HG02759 (cell line): ENCODE measurements around the gene IQCF2.
"Not testable (repeated sequence)": the region's sequence is repeated elsewhere in the genome, so short reads cannot be mapped to it uniquely, and the experiment has no call there.

Experiments
- ATAC-seq: cut with Tn5 transposase; IDR thresholded peaks from one replicate; pipeline ENCODE4 v1.9.1; 2021; ENCODE audit warnings: mild to moderate bottlenecking, moderate library complexity; ENCODE audit not compliant: unreplicated experiment

Gene IQCF2

GRCh38 chr3:51875501-51875900, 14.1 kb downstream of the IQCF2 start, which contains the start of gene IQCF5:
Gene IQCF5 (minus strand): TSS chr3:51875601. CDS start chr3:51875531, 70 bp downstream.
- ATAC-seq, result no peak

DNA sequence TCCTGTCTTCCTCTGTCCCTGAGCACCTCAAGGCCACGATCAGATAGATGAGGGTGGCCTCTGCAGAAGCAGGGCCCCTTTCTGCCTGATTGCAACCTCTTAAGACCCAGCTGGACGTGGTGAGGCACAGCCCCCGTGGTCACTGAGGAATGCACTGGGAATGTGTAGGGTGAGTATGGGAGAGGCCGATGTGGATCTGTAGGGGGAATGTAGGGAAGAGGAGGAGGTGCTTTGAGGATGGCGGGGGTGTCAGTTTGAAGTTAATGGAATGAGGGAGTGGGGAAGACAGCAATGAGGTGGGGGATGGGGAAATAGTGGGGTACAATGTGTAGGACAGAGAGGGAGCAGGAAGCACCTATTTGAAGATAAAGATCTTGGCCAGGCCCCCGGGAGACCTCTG, 14.8 kb downstream of the IQCF2 start:
- ATAC-seq, result no peak

GRCh38 chr3:51879937-51880336, 18.5 kb downstream of the IQCF2 start:
- ATAC-seq, result no peak

GRCh38 chr3:51886447-51886846, 25.0 kb downstream of the IQCF2 start:
- ATAC-seq, result no peak

DNA sequence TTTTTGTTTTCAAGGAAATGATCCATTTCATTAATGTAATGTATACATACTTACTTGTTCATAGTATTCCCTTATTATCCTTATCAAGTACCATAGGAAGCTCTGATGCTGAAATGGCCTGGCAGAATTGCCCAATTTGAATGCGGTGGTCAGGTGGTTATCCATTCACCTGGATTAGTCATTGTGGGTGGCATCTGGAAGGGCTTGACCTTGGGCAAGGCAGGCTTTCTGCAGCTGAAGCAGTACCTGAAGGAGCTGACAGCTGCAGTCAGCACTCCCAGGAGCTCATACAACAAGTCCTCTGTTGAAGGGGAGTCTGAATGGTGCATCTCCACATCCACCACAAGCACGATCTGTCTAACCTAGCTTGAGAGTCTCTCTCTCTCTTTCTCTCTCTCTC, 26.2 kb downstream of the IQCF2 start:
- no peak for ATAC-seq

GRCh38 chr3:51888463-51889105, 27.2 kb downstream of the IQCF2 start:
- no peak for ATAC-seq

DNA sequence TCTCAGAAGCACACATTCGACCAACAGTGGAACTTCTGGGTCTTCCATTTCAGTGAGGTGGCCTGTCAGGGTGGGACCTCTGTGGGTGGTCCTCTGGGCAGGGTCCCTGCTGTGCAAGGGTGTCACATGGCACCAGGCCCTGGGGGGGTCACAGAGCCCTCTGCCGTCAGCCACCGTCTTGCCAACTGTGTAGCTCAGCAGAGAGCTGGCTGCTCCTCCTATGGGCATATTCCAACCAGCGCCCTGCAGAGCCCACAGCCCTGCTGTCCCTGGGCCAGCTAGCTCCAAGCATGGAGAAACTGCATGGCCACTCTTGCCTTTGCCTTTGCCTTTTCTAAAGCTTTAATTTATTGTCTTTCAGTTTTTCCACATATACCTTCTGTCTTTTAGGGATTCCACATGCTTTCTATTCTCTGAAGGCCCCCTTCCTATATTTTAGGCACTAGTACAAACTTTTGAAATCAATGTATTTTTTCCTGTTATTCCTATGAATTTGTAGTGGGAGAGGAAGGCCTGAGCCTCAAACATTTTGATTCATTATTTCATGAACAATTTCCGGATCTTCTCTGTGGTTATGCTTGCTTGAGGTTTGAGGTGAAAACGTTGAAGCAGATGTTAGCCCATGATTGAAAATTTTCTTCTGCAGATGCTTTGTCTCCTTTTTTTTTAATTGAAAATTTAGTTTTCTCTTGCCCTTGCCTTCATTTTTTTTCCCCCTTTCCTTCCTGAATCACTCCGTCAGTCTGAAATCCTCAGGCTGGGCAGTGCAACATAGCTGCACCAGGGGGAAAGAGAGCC, 30.0 kb downstream of the IQCF2 start:
- ATAC-seq, result no peak

GRCh38 chr3:51894391-51894790, 33.0 kb downstream of the IQCF2 start:
- no peak for ATAC-seq

DNA sequence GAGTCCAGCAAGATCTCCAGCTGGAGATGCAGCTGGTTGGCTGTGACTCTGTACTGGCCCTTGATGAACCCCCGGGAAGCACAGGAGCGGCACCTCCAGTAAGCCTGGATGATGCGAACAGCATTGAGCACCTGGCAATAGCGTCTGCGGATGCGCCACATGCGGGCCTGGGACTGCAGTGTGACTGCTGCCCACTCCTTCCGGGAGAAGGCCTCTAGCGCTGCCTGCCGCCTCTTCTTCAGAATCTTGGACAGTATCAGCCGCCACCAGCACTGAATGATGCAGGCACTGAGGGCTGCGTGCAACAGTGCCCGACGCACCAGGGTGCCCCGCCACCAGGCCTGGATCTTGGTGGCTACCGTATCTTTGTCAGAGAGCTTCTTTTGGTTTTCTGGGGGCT, 33.5 kb downstream of the IQCF2 start:
- no peak for ATAC-seq

GRCh38 chr3:51896607-51897305, 35.3 kb downstream of the IQCF2 start:
- no peak for ATAC-seq

DNA sequence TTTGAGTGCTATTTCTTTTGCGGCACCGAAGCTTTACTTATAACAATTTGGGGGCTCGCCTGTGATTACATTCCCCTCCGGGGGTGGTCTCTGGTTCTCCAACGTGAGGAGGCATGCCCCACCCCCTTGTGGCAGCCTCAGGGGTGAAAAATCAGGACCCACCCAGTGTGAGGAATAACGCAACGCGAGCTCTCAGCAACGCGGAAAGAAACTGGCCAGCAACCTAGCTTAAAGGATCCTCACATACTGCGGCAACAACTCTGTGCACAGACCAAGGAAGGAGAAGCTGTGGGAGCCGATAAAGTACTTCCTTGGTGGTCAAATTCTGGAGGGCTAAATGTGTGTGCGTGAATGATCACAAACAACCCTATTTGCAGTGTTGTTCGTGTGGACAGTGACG, 36.0 kb downstream of the IQCF2 start:
- no peak for ATAC-seq

DNA sequence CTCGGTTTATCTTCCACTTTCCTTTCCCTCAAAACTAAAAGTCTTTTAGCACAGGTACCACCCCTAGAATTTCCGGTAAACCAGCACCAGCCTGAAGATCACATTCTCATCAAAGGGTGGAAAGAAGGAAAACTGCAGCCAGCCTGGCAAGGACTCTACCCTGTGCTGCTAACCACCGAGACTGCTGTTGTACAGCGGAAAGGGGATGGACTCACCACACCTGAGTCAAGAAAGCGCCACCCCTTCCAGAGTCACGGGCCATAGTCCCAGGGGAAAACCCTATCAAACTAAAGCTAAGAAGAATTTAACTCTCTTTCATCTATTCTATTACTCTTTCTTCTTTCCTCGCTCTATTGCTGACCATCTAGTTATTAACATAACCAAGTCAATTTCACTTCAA, 38.6 kb downstream of the IQCF2 start:
- not testable (repeated sequence) for ATAC-seq

GRCh38 chr3:51902361-51902760, 40.9 kb downstream of the IQCF2 start:
- ATAC-seq, result not testable (repeated sequence)

DNA sequence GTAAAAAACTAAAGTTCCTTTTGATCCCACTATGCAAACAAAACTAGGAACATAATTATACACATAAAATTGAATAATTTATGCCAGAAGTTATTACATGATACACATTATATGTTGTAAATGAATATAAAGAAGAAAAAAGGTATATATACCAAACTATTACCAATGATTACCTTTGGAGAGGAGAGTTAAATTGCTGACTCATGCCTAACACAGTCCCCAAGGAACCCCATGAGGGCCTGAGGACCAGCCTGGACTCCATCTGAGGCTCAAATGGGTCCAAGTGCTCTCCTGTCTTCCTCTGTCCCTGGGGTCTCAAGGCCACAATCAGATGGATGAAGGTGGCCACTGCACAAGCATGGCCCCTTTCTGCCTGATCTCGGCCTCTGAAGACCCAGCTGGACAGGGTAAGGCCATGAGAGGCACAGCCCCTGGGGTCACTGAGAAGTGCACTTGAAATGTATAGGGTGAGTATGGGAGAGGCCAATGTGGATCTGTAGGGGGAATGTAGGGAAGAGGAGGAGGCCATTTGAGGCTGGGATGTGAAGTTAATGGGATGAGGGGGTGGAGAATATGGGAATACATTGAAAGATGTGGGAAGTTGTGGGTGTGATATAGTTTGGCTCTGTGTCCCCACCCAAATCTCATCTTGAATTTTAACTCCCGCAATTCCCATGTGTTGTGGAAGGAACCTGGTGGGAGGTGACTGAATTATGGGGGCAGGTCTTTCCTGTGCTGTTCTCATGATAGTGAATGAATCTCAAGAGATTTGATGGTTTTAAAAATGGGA, 42.8 kb downstream of the IQCF2 start:
- no peak for ATAC-seq

GRCh38 chr3:51908026-51908425, 46.6 kb downstream of the IQCF2 start:
- ATAC-seq, result no peak
